Endothelial cell of umbilical vein (primary cell): ENCODE measurements around the gene CXCL14. TPM values are rescaled to one million over a fixed set of nuclear protein-coding genes. Genes with fewer than 3 reads are reported as not detected.
A peak's percentile ranks its signal among the peaks of the same experiment; 100 is the strongest.

Experiments used
- BruUV-seq: library from RNA; stranded (reverse); fragments of 400-500 nt; replicated peaks from 2 replicates; lab custom pipeline; 2021; lab: Mats Ljungman, UMichigan
- CTCF ChIA-PET: fragments of 300-600, 350-600 bp; sonication (Branson Sonifier 250); formaldehyde crosslinking; loops from one replicate; lab custom pipeline; 2021; ENCODE audit warnings: antibody characterized with exemption, inconsistent platforms; lab: Charles Lee
- POLR2A ChIA-PET: fragments of 300-600, 350-600 bp; sonication (Branson Sonifier 250); formaldehyde crosslinking; loops from one replicate; lab custom pipeline; 2021; ENCODE audit warnings: antibody characterized with exemption, inconsistent platforms; lab: Charles Lee
- DNase-seq: peaks from one replicate; pipeline ENCODE4 v3.0.0-alpha.2; 2011; ENCODE audit warnings: low read depth, low spot score
- FAIRE-seq: peaks from 2 replicates; lab custom pipeline; 2011; peaks lifted over from hg19 to GRCh38; lab: Jason Lieb, UNC
- H2AFZ ChIP-seq: 2 replicates; pipeline ENCODE4 v1.6.0; 2012; ENCODE audit warnings: low read depth, low read length, control low read depth, inconsistent platforms
- H3K27ac ChIP-seq: 2 replicates; pipeline ENCODE4 v1.5.1; 2011; ENCODE audit warnings: low read depth, mild to moderate bottlenecking, control low read depth, low read length, moderate library complexity; ENCODE audit not compliant: insufficient read depth
- H3K27me3 ChIP-seq, 2 experiments: 2 replicates each; pipeline versions ENCODE4 v1.6.0 to v1.6.1; 2011; ENCODE audit warnings: low read length in 2 of 2, mixed read lengths in 1 of 2; ENCODE audit not compliant: control insufficient read depth in 2 of 2, insufficient read depth in 2 of 2
- H3K36me3 ChIP-seq, 2 experiments: 2 replicates in 1 of 2; 3 replicates in 1 of 2; pipeline ENCODE4 v1.5.1; 2011; ENCODE audit warnings: low read length in 2 of 2, mild to moderate bottlenecking in 1 of 2, moderate library complexity in 1 of 2; ENCODE audit not compliant: control insufficient read depth in 2 of 2, insufficient read depth in 2 of 2; ENCODE audit errors: extremely low read depth in 1 of 2
- H3K4me1 ChIP-seq: 3 replicates; pipeline ENCODE4 v1.5.1; 2011; ENCODE audit warnings: mild to moderate bottlenecking, low read length; ENCODE audit not compliant: control insufficient read depth, insufficient read depth; ENCODE audit errors: extremely low read depth
- H3K4me2 ChIP-seq: 2 replicates; pipeline ENCODE4 v1.6.1; 2011; ENCODE audit warnings: low read length, control low read depth, mixed read lengths; ENCODE audit not compliant: insufficient read depth
- H3K4me3 ChIP-seq, 3 experiments: fragments of 200-600 bp in 1 of 3; sonication (generic), shearing (Covaris generic) in 1 of 3; replicated peaks in 1 of 3; 2 replicates each; pipeline ENCODE4 v1.5.1; 2011 to 2016; ENCODE audit warnings: control low read depth in 3 of 3, low read length in 3 of 3, mild to moderate bottlenecking in 2 of 3, inconsistent platforms in 1 of 3, low read depth in 1 of 3, moderate library complexity in 1 of 3; ENCODE audit not compliant: insufficient read depth in 1 of 3
- H3K79me2 ChIP-seq: 2 replicates; pipeline ENCODE4 v1.6.0; 2012; ENCODE audit warnings: low read length, inconsistent platforms; ENCODE audit not compliant: control insufficient read depth, insufficient read depth
- H3K9ac ChIP-seq: replicated peaks from 2 replicates; pipeline ENCODE3; 2011; ENCODE audit warnings: low read length, control low read depth; ENCODE audit not compliant: insufficient read depth; ENCODE audit errors: extremely low read depth
- H3K9me1 ChIP-seq: replicated peaks from 3 replicates; pipeline ENCODE4 v1.6.0; 2011; ENCODE audit warnings: mild to moderate bottlenecking, low read length; ENCODE audit not compliant: control insufficient read depth, insufficient read depth; ENCODE audit errors: extremely low read depth
- H3K9me3 ChIP-seq: replicated peaks from 2 replicates; pipeline ENCODE4 v1.5.1; 2012; ENCODE audit warnings: low read length, inconsistent platforms; ENCODE audit not compliant: control insufficient read depth, insufficient read depth
- H4K20me1 ChIP-seq: replicated peaks from 2 replicates; pipeline ENCODE3; 2011; ENCODE audit warnings: mild to moderate bottlenecking, low read length; ENCODE audit not compliant: control insufficient read depth, insufficient read depth; ENCODE audit errors: extremely low read depth
- EZH2 ChIP-seq: IDR thresholded peaks from 2 replicates; pipeline ENCODE4 v1.6.1; 2012; ENCODE audit warnings: borderline replicate concordance, low read depth, mild to moderate bottlenecking, moderate library complexity, low read length, inconsistent platforms; ENCODE audit not compliant: severe bottlenecking
- JUN ChIP-seq: IDR thresholded peaks from 2 replicates; pipeline ENCODE4 v1.6.1; 2011; ENCODE audit warnings: borderline replicate concordance, low read depth; ENCODE audit not compliant: insufficient read length, insufficient read depth
- MYC ChIP-seq: IDR thresholded peaks from one replicate; pipeline ENCODE4 v1.6.1; 2011; ENCODE audit warnings: mild to moderate bottlenecking, low read depth, low read length
- POLR2A ChIP-seq: IDR thresholded peaks from 2 replicates; pipeline ENCODE4 v1.6.1; 2012; ENCODE audit warnings: low read depth, mild to moderate bottlenecking, control low read depth, low read length
- dilution Hi-C: fragments of 300-500 bp; cut with MboI; formaldehyde crosslinking; loops from one replicate; pipeline ENCODE4 v1.15.0; 2019; ENCODE audit warnings: low sequenced_read_pairs; ENCODE audit not compliant: extremely low pct_ligation_motif_present
- intact Hi-C: fragments of 100-400 bp; cut with micrococcal nuclease; formaldehyde crosslinking; loops from one replicate; pipeline ENCODE4 v1.10.0; 2022
- polyA plus RNA-seq, 4 experiments: library from polyadenylated mRNA; depleted of rRNA in 3 of 4; stranded (reverse) in 3 of 4; unstranded in 1 of 4; fragments of >200 nt; gene quantifications; 2 replicates each; pipeline versions ENCODE4 v1.2.1 to v1.2.3, GENCODE V29; 2011 to 2012; ENCODE audit warnings: missing spikeins in 1 of 4
- total RNA-seq: library from RNA; stranded (reverse); gene quantifications from 2 replicates; pipeline ENCODE4 v1.2.3, GENCODE V29; 2021
- TF ChIP-seq, protein P1 (sequence below): IDR thresholded peaks from 2 replicates; pipeline ENCODE4 v1.6.1; 2011; ENCODE audit not compliant: insufficient read depth, insufficient read length
- TF ChIP-seq, protein P2 (sequence below), 2 donors: IDR thresholded peaks; 1 replicate in 1 of 2; 2 replicates in 1 of 2; pipeline ENCODE4 v1.5.1; 2011; ENCODE audit warnings: low read length in 2 of 2, mild to moderate bottlenecking in 2 of 2, moderate library complexity in 2 of 2, control low read depth in 1 of 2, inconsistent platforms in 1 of 2, low read depth in 1 of 2; ENCODE audit not compliant: insufficient read depth in 1 of 2; ENCODE audit errors: extremely low read depth in 1 of 2

Gene CXCL14
- total and polyA plus RNA-seq, 2 donors (not counting 3 experiments of a cell fraction or from before 2014, with no cell fraction given), result not detected

DNA sequence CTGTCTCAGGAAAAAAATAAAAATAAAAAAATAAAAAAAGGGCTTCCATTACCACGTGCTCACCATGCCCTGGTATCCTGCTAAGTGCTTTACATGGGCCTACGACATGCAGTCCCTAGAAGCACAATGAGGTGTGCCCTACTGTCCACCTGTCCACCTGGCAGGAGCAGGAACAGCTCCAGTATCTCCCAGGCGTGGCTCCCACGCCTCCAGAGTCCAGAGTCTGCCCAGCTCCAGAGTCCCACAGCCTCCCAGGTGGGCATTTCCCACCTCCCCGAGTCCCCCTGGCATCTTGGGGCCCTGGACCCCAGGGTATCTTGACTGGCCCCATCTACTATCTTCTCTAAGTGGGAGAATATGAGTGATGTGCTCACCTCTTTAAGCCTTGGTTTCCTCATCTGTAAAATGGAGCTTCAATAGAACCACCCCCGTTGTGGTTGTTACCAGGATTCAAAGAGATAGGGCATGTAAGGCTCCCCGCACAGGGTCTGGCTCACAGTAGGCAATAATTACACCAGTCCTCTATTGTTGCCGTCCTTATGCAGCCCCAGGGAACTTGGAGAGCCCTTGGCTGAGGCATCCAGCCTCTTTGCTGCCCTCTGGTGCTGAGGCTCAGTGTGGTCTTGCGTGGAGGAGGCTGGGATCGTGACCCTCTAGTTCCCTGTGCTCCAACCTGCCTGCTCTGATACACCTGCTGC lies 8.9 kb downstream of the CXCL14 start:
- no TSS peak for BruUV-seq
- H2AFZ ChIP-seq, result no peak overlapping the region
- no peaks in the 10 kb centered on the region for H3K36me3 ChIP-seq
- ChIA-PET POLR2A (no interaction called here), CTCF (interaction anchor here (0.6 to 14.3 kb wide), 8 partner anchors 8 to 983 kb away, joined by 3 to 664 read pairs (median 7); partner anchors contain the start of gene CXCL14)
- no peaks in the 10 kb centered on the region for H3K9me1 ChIP-seq
- no peaks in the 10 kb centered on the region for H3K4me1 ChIP-seq
- TF ChIP-seq JUN, result no peak
- TF ChIP-seq, protein P1, sequence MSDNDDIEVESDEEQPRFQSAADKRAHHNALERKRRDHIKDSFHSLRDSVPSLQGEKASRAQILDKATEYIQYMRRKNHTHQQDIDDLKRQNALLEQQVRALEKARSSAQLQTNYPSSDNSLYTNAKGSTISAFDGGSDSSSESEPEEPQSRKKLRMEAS, result no peak
- TF ChIP-seq POLR2A, result no peak
- TF ChIP-seq MYC, result no peak
- TF ChIP-seq EZH2, result no peak
- TF ChIP-seq, protein P2, sequence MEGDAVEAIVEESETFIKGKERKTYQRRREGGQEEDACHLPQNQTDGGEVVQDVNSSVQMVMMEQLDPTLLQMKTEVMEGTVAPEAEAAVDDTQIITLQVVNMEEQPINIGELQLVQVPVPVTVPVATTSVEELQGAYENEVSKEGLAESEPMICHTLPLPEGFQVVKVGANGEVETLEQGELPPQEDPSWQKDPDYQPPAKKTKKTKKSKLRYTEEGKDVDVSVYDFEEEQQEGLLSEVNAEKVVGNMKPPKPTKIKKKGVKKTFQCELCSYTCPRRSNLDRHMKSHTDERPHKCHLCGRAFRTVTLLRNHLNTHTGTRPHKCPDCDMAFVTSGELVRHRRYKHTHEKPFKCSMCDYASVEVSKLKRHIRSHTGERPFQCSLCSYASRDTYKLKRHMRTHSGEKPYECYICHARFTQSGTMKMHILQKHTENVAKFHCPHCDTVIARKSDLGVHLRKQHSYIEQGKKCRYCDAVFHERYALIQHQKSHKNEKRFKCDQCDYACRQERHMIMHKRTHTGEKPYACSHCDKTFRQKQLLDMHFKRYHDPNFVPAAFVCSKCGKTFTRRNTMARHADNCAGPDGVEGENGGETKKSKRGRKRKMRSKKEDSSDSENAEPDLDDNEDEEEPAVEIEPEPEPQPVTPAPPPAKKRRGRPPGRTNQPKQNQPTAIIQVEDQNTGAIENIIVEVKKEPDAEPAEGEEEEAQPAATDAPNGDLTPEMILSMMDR (IDR thresholded peaks at IDR 0.05; ENCODE audit: extremely low read depth in 1 of 2, insufficient read depth in 1 of 2, low read depth in 1 of 2, low read length in 2 of 2), result peak; percentile 14 to 74
- intact Hi-C loops, result loop anchor here (1.0 kb wide), 1 partner anchor 104 kb away; no protein-coding TSS in a partner anchor
- DNase-seq, result peak; percentile 29
- H3K9ac ChIP-seq, result no peak overlapping the region
- peaks cover 7 to 10% of the 10 kb centered on the region in 2 experiments for H3K27me3 ChIP-seq
- no peak overlapping the region for H3K4me3 ChIP-seq
- no peak overlapping the region for H3K27ac ChIP-seq
- FAIRE-seq, result no peak
- dilution Hi-C loops, result loop anchor here (25.0 kb wide), 1 partner anchor 108 kb away; the partner anchor contains the start of gene TIFAB
- H3K79me2 ChIP-seq, result no peaks in the 10 kb centered on the region
- H3K9me3 ChIP-seq, result no peaks in the 10 kb centered on the region
- no peak overlapping the region for H3K4me2 ChIP-seq
- H4K20me1 ChIP-seq, result no peaks in the 10 kb centered on the region
